Measurements from ENCODE around the gene MARVELD3. TPM values are rescaled to one million over a fixed set of nuclear protein-coding genes. Genes with fewer than 3 reads are reported as not detected.

MARVELD3 gene
- polyA plus RNA-seq, 1 of the 3 experiments (the other 2 are of a cell fraction): not detected

- WGBS (ENCODE audit: low lambda C conversion rate): 65% methylated on average over 2 of the region's 2 CpGs
- peaks cover 35 to 59% of the 10 kb centered on the region in 2 experiments for H3K36me3 ChIP-seq (replicated peaks in 1 of 2; ENCODE audit: control insufficient read depth in 1 of 2, insufficient read depth in 2 of 2, low read length in 1 of 2)
Observed at GRCh38 chr16:71674229-71674628, 48.2 kb downstream of the MARVELD3 start.

DNA sequence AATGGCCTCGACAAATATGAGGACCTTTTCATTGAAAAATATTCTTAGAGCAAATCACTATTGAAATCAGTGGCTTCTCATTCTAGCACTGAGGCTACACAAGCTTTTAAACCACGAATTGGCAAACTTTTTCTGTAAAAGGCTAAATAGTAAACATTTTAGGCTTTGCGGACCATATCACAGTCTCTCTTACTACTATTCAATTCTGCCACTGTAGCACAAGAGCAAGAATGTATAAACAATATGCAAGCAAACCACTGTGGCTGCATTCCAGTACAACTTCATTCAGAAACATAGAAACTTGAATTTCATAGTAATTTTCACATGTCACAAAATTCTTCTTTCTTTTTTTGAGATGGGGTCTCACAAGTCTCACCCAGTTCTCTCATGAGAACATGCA, 49.4 kb downstream of the MARVELD3 start:
- Histone ChIP-seq H3K9me2 (no peaks in the 10 kb centered on the region), H3K36me3 (replicated peaks in 1 of 2; ENCODE audit: control insufficient read depth in 1 of 2, insufficient read depth in 2 of 2, low read length in 1 of 2) (peaks cover 29 to 67% of the 10 kb centered on the region in 2 experiments), H3K9me3 (no peaks in the 10 kb centered on the region), H3K27me3 (ENCODE audit: insufficient read depth) (no peaks in the 10 kb centered on the region), H4K20me1 (ENCODE audit: insufficient read depth) (no peaks in the 10 kb centered on the region), H3K27ac (ENCODE audit: low read depth in 2 of 2, low read length in 1 of 2) (no peak overlapping the region), H2AFZ (ENCODE audit: low read depth) (no peak overlapping the region), H3K4me1 (ENCODE audit: control insufficient read depth in 1 of 2, insufficient read depth in 2 of 2, low read depth in 1 of 2, low read length in 1 of 2) (no peaks in the 10 kb centered on the region), H3K4me2 (no peak overlapping the region), H3K4me3 (ENCODE audit: low read depth in 2 of 2, low read length in 1 of 2) (no peak overlapping the region), H3K79me2 (ENCODE audit: insufficient read depth) (no peaks in the 10 kb centered on the region; the same call in 1 of the 2 replicates), H3F3A (replicated peaks; ENCODE audit: insufficient read depth) (no peaks in the 10 kb centered on the region), H3K9ac (no peak overlapping the region)
- ChIA-PET CTCF (no interaction called here), POLR2A (no interaction called here)
- DNase-seq: no peak
- WGBS (ENCODE audit: low lambda C conversion rate): 95% methylated on average over 3 of the region's 3 CpGs
- TF ChIP-seq RFX5 (IDR thresholded peaks at IDR 0.05; ENCODE audit: low read length) (no peak), FOXM1 (IDR thresholded peaks at IDR 0.05; ENCODE audit: low read depth) (no peak)

More at GRCh38 chr16:71674229-71674628, 48.2 kb downstream of the MARVELD3 start:
- no peak overlapping the region for H2AFZ ChIP-seq (ENCODE audit: low read depth)
- ChIA-PET POLR2A (no interaction called here), CTCF (no interaction called here)
- no peaks in the 10 kb centered on the region for H3K27me3 ChIP-seq (ENCODE audit: insufficient read depth)
- H3K9me3 ChIP-seq: no peaks in the 10 kb centered on the region
- no peak overlapping the region for H3K4me3 ChIP-seq (ENCODE audit: low read depth in 2 of 2, low read length in 1 of 2)
- H3K9me2 ChIP-seq: no peaks in the 10 kb centered on the region
- no peak overlapping the region for H3K27ac ChIP-seq (ENCODE audit: low read depth in 2 of 2, low read length in 1 of 2)
- TF ChIP-seq EZH2phosphoT487 (IDR thresholded peaks at IDR 0.05; ENCODE audit: borderline replicate concordance, low read depth) (no peak), TEAD4 (IDR thresholded peaks at IDR 0.05; ENCODE audit: borderline replicate concordance, insufficient read depth) (0 out of 2 replicates have a peak, but pooled peaks have one; percentile 23), TCF12 (IDR thresholded peaks at IDR 0.05) (peak; percentile 72)
- TF ChIP-seq, protein P1, sequence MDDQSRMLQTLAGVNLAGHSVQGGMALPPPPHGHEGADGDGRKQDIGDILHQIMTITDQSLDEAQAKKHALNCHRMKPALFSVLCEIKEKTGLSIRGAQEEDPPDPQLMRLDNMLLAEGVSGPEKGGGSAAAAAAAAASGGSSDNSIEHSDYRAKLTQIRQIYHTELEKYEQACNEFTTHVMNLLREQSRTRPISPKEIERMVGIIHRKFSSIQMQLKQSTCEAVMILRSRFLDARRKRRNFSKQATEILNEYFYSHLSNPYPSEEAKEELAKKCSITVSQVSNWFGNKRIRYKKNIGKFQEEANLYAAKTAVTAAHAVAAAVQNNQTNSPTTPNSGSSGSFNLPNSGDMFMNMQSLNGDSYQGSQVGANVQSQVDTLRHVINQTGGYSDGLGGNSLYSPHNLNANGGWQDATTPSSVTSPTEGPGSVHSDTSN (IDR thresholded peaks at IDR 0.05): peak; percentile 23; the same call in 1 of the 2 replicates
- H3K4me1 ChIP-seq (ENCODE audit: control insufficient read depth in 1 of 2, insufficient read depth in 2 of 2, low read depth in 1 of 2, low read length in 1 of 2): no peaks in the 10 kb centered on the region
- H3F3A ChIP-seq (replicated peaks; ENCODE audit: insufficient read depth): no peaks in the 10 kb centered on the region
- no peaks in the 10 kb centered on the region for H3K79me2 ChIP-seq (ENCODE audit: insufficient read depth)
- no peaks in the 10 kb centered on the region for H4K20me1 ChIP-seq (ENCODE audit: insufficient read depth)
- DNase-seq: no peak
- no peak overlapping the region for H3K4me2 ChIP-seq
- no peak overlapping the region for H3K9ac ChIP-seq

DNA sequence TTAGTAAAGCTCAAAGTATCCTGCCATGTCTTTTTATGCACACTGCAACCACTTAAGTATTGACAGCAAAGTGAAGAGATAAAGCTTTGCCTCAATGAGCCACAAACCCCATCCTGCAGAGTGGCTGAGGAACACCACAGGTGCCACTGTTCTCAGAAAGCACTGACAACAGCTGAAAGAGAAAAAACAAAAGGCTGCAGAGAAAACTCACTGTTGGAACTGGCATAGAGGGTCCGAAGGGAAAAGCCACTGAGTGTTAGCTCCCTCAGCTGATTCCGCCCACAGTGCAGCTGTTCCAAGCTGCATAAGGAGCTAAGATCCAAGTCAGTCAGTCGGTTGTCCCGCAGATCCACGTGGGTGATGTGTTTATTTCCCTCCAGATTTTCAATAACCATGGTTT, 50.3 kb downstream of the MARVELD3 start:
- H4K20me1 ChIP-seq (ENCODE audit: insufficient read depth): no peaks in the 10 kb centered on the region
- H3K36me3 ChIP-seq (replicated peaks in 1 of 2; ENCODE audit: control insufficient read depth in 1 of 2, insufficient read depth in 2 of 2, low read length in 1 of 2): peaks cover 34 to 66% of the 10 kb centered on the region in 2 experiments
- 86% methylated on average over 5 of the region's 5 CpGs for WGBS (ENCODE audit: low lambda C conversion rate)
- H3K4me1 ChIP-seq (ENCODE audit: control insufficient read depth in 1 of 2, insufficient read depth in 2 of 2, low read depth in 1 of 2, low read length in 1 of 2): no peaks in the 10 kb centered on the region
- H3K9me3 ChIP-seq: no peaks in the 10 kb centered on the region
- H3K79me2 ChIP-seq (ENCODE audit: insufficient read depth): no peaks in the 10 kb centered on the region; the same call in 1 of the 2 replicates
- TF ChIP-seq RFX5 (IDR thresholded peaks at IDR 0.05; ENCODE audit: low read length) (no peak), SIN3A (IDR thresholded peaks at IDR 0.05; ENCODE audit: borderline replicate concordance, low read depth, low read length) (no peak), FOXJ3 (CRISPR knock-in tag; IDR thresholded peaks at IDR 0.05) (no peak)
- TF ChIP-seq, protein P2, sequence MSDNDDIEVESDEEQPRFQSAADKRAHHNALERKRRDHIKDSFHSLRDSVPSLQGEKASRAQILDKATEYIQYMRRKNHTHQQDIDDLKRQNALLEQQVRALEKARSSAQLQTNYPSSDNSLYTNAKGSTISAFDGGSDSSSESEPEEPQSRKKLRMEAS (IDR thresholded peaks at IDR 0.05; ENCODE audit: low read depth): no peak
- TF ChIP-seq, protein P3, sequence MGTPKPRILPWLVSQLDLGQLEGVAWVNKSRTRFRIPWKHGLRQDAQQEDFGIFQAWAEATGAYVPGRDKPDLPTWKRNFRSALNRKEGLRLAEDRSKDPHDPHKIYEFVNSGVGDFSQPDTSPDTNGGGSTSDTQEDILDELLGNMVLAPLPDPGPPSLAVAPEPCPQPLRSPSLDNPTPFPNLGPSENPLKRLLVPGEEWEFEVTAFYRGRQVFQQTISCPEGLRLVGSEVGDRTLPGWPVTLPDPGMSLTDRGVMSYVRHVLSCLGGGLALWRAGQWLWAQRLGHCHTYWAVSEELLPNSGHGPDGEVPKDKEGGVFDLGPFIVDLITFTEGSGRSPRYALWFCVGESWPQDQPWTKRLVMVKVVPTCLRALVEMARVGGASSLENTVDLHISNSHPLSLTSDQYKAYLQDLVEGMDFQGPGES (IDR thresholded peaks at IDR 0.05; ENCODE audit: low read depth, low read length): no peak
- no peaks in the 10 kb centered on the region for H3K9me2 ChIP-seq
- no peak overlapping the region for H3K4me2 ChIP-seq
- H3K27me3 ChIP-seq (ENCODE audit: insufficient read depth): no peaks in the 10 kb centered on the region
- no peak for DNase-seq
- no peak overlapping the region for H3K27ac ChIP-seq (ENCODE audit: low read depth in 2 of 2, low read length in 1 of 2)
- H3K4me3 ChIP-seq (ENCODE audit: low read depth in 2 of 2, low read length in 1 of 2): no peak overlapping the region
- no peaks in the 10 kb centered on the region for H3F3A ChIP-seq (replicated peaks; ENCODE audit: insufficient read depth)
- ChIA-PET CTCF (interaction anchor here (0.6 kb wide), 1 partner anchor 791 kb away, joined by 3 read pairs; no protein-coding TSS in a partner anchor), POLR2A (no interaction called here)
- no peak overlapping the region for H3K9ac ChIP-seq
- H2AFZ ChIP-seq (ENCODE audit: low read depth): no peak overlapping the region

All from SK-N-SH (cell line).